Activated CD4-positive, alpha-beta T cell treated with anti-CD3 and anti-CD28 coated beads for 36 hours (primary cell): ENCODE results near the gene SCNN1B. TPM values are rescaled to one million over a fixed set of nuclear protein-coding genes. Genes with fewer than 3 reads are reported as not detected.
"Not testable (repeated sequence)": the region's sequence is repeated elsewhere in the genome, so short reads cannot be mapped to it uniquely, and the experiment has no call there.

Experiments
- ATAC-seq: fragments of 200-7000 bp; cut with Tn5 transposase; one replicate; pipeline ENCODE4 v1.10.0; 2021; ENCODE audit warnings: mild to moderate bottlenecking, moderate library complexity
- CTCF ChIA-PET: fragments of 350-600 bp; sonication (Branson Sonifier 250); formaldehyde crosslinking; loops from one replicate; lab custom pipeline; 2021; ENCODE audit warnings: antibody characterized with exemption; lab: Charles Lee
- POLR2A ChIA-PET: fragments of 350-600 bp; sonication (Branson Sonifier 250); formaldehyde crosslinking; loops from one replicate; lab custom pipeline; 2021; ENCODE audit warnings: antibody characterized with exemption, inconsistent platforms; lab: Charles Lee
- DNase-seq: peaks from one replicate; pipeline ENCODE4 v3.0.0-alpha.2; 2020
- H3K27ac Mint-ChIP-seq: one replicate; pipeline ENCODE4 v1.8.0; 2021; ENCODE audit warnings: mixed read lengths
- H3K27me3 Mint-ChIP-seq: one replicate; pipeline ENCODE4 v1.8.0; 2021; ENCODE audit warnings: mixed read lengths
- H3K36me3 Mint-ChIP-seq: one replicate; pipeline ENCODE4 v1.8.0; 2021; ENCODE audit warnings: low read depth, mixed read lengths
- H3K4me1 Mint-ChIP-seq: one replicate; pipeline ENCODE4 v1.8.0; 2021; ENCODE audit warnings: mixed read lengths
- H3K4me3 Mint-ChIP-seq: one replicate; pipeline ENCODE4 v1.8.0; 2021; ENCODE audit warnings: mild to moderate bottlenecking, moderate library complexity, mixed read lengths
- H3K9me3 Mint-ChIP-seq: one replicate; pipeline ENCODE4 v1.8.0; 2021; ENCODE audit warnings: low read depth, mixed read lengths
- intact Hi-C, 2 experiments: fragments of 100-400 bp; cut with DNase I in 1 of 2; cut with micrococcal nuclease in 1 of 2; formaldehyde crosslinking; loops; one replicate each; pipeline versions ENCODE4 v1.14.2 to v1.15.1; 2022 to 2024; cut with DNase I, micrococcal nuclease
- total RNA-seq, 2 experiments: library from RNA; stranded (reverse); gene quantifications; one replicate each; pipeline ENCODE4 v1.2.3, GENCODE V29; 2021

The SCNN1B gene
- total RNA-seq, 2 experiments from 2014 or later = not detected

- POLR2A ChIA-PET = no interaction called here
- H3K4me3 Mint-ChIP-seq = no peak overlapping the region
- intact Hi-C loops = no loop called here
- DNase-seq (no peak), ATAC-seq (no peak)
- no peaks in the 10 kb centered on the region for H3K36me3 Mint-ChIP-seq
- CTCF ChIA-PET = interaction anchor here (0.7 to 1.2 kb wide), 2 partner anchors 79 to 194 kb away, joined by 3 to 4 read pairs; no protein-coding TSS in a partner anchor
- H3K27me3 Mint-ChIP-seq = peaks cover 2% of the 10 kb centered on the region
- H3K27ac Mint-ChIP-seq = no peak overlapping the region
- H3K4me1 Mint-ChIP-seq = no peaks in the 10 kb centered on the region
- no peaks in the 10 kb centered on the region for H3K9me3 Mint-ChIP-seq
These were observed 73.5 kb downstream of the SCNN1B start for GRCh38 chr16:23375643-23376042.

GRCh38 chr16:23377071-23377931, 75.2 kb downstream of the SCNN1B start:
- ChIA-PET CTCF (no interaction called here), POLR2A (no interaction called here)
- no peaks in the 10 kb centered on the region for H3K36me3 Mint-ChIP-seq
- H3K27me3 Mint-ChIP-seq = peaks cover 2% of the 10 kb centered on the region
- no peak for DNase-seq
- H3K9me3 Mint-ChIP-seq = no peaks in the 10 kb centered on the region
- no peak overlapping the region for H3K4me3 Mint-ChIP-seq
- H3K27ac Mint-ChIP-seq = no peak overlapping the region
- intact Hi-C loops = no loop called here
- no peak for ATAC-seq
- H3K4me1 Mint-ChIP-seq = no peaks in the 10 kb centered on the region

GRCh38 chr16:23378256-23378655, 76.2 kb downstream of the SCNN1B start:
- DNase-seq (no peak), ATAC-seq (no peak)
- CTCF ChIA-PET = no interaction called here
- peaks cover 2% of the 10 kb centered on the region for H3K27me3 Mint-ChIP-seq
- intact Hi-C loops = no loop called here
- no peaks in the 10 kb centered on the region for H3K9me3 Mint-ChIP-seq
- H3K27ac Mint-ChIP-seq = no peak overlapping the region
- H3K4me3 Mint-ChIP-seq = no peak overlapping the region
- POLR2A ChIA-PET = interaction anchor here (0.5 kb wide), 1 partner anchor 9 kb away, joined by 3 read pairs; no protein-coding TSS in a partner anchor
- no peaks in the 10 kb centered on the region for H3K36me3 Mint-ChIP-seq
- no peaks in the 10 kb centered on the region for H3K4me1 Mint-ChIP-seq

- Mint-ChIP-seq H3K9me3 (no peaks in the 10 kb centered on the region), H3K4me1 (no peaks in the 10 kb centered on the region), H3K36me3 (no peaks in the 10 kb centered on the region), H3K4me3 (no peak overlapping the region), H3K27me3 (no peaks in the 10 kb centered on the region), H3K27ac (no peak overlapping the region)
- ATAC-seq = no peak
- POLR2A ChIA-PET = no interaction called here
- intact Hi-C loops = no loop called here
- DNase-seq = no peak
- CTCF ChIA-PET = no interaction called here
These were observed 76.8 kb downstream of the SCNN1B start for GRCh38 chr16:23378921-23379320.

GRCh38 chr16:23379707-23380106, 77.6 kb downstream of the SCNN1B start:
- no peaks in the 10 kb centered on the region for H3K9me3 Mint-ChIP-seq
- no peaks in the 10 kb centered on the region for H3K36me3 Mint-ChIP-seq
- DNase-seq (no peak), ATAC-seq (no peak)
- ChIA-PET CTCF (no interaction called here), POLR2A (no interaction called here)
- H3K4me1 Mint-ChIP-seq = no peaks in the 10 kb centered on the region
- intact Hi-C loops = no loop called here
- H3K27me3 Mint-ChIP-seq = no peaks in the 10 kb centered on the region
- no peak overlapping the region for H3K4me3 Mint-ChIP-seq
- H3K27ac Mint-ChIP-seq = no peak overlapping the region

GRCh38 chr16:23380501-23380951, 78.4 kb downstream of the SCNN1B start:
- Mint-ChIP-seq H3K27me3 (no peaks in the 10 kb centered on the region), H3K9me3 (no peaks in the 10 kb centered on the region), H3K36me3 (no peaks in the 10 kb centered on the region), H3K4me1 (no peaks in the 10 kb centered on the region), H3K27ac (no peak overlapping the region), H3K4me3 (no peak overlapping the region)
- ChIA-PET CTCF (no interaction called here), POLR2A (no interaction called here)
- ATAC-seq (no peak), DNase-seq (no peak)
- intact Hi-C loops = no loop called here

- CTCF ChIA-PET, intact Hi-C loops, H3K4me1 Mint-ChIP-seq, POLR2A ChIA-PET, H3K9me3 Mint-ChIP-seq, H3K27me3 Mint-ChIP-seq, ATAC-seq, H3K4me3 Mint-ChIP-seq, H3K27ac Mint-ChIP-seq, DNase-seq, H3K36me3 Mint-ChIP-seq: not testable (repeated sequence)
These were observed 79.6 kb downstream of the SCNN1B start for GRCh38 chr16:23381702-23382101.

- ATAC-seq = no peak
- CTCF ChIA-PET = no interaction called here
These were observed 80.2 kb downstream of the SCNN1B start for GRCh38 chr16:23382279-23382678.

GRCh38 chr16:23383881-23384280, 81.8 kb downstream of the SCNN1B start:
- ATAC-seq (no peak), DNase-seq (no peak)
- CTCF ChIA-PET = no interaction called here
- Mint-ChIP-seq H3K9me3 (no peaks in the 10 kb centered on the region), H3K4me1 (no peaks in the 10 kb centered on the region), H3K36me3 (peaks cover 2% of the 10 kb centered on the region), H3K27ac (no peak overlapping the region), H3K4me3 (no peak overlapping the region), H3K27me3 (no peaks in the 10 kb centered on the region)
- POLR2A ChIA-PET = no interaction called here
- intact Hi-C loops = no loop called here

More at GRCh38 chr16:23382279-23382678, 80.2 kb downstream of the SCNN1B start:
- no peaks in the 10 kb centered on the region for H3K27me3 Mint-ChIP-seq
- intact Hi-C loops = no loop called here
- no peak overlapping the region for H3K27ac Mint-ChIP-seq
- H3K36me3 Mint-ChIP-seq = no peaks in the 10 kb centered on the region
- H3K4me3 Mint-ChIP-seq = no peak overlapping the region
- POLR2A ChIA-PET = interaction anchor here (0.6 kb wide), 1 partner anchor 81 kb away, joined by 3 read pairs; no protein-coding TSS in a partner anchor
- no peaks in the 10 kb centered on the region for H3K9me3 Mint-ChIP-seq
- H3K4me1 Mint-ChIP-seq = no peaks in the 10 kb centered on the region
- DNase-seq = no peak

GRCh38 chr16:23384878-23385277, 82.8 kb downstream of the SCNN1B start:
- H3K4me1 Mint-ChIP-seq = no peaks in the 10 kb centered on the region
- intact Hi-C loops = no loop called here
- peaks cover 4% of the 10 kb centered on the region for H3K36me3 Mint-ChIP-seq
- H3K9me3 Mint-ChIP-seq = no peaks in the 10 kb centered on the region
- ChIA-PET CTCF (no interaction called here), POLR2A (no interaction called here)
- H3K27me3 Mint-ChIP-seq = no peaks in the 10 kb centered on the region
- H3K4me3 Mint-ChIP-seq = no peak overlapping the region
- H3K27ac Mint-ChIP-seq = no peak overlapping the region
- ATAC-seq = no peak
- no peak for DNase-seq

- intact Hi-C loops = no loop called here
These were observed 83.3 kb downstream of the SCNN1B start for GRCh38 chr16:23385441-23385840.

GRCh38 chr16:23387666-23388065, 85.6 kb downstream of the SCNN1B start:
- ChIA-PET CTCF (no interaction called here), POLR2A (no interaction called here)
- Mint-ChIP-seq H3K9me3 (no peaks in the 10 kb centered on the region), H3K27ac (no peak overlapping the region), H3K27me3 (no peaks in the 10 kb centered on the region), H3K4me1 (no peaks in the 10 kb centered on the region), H3K4me3 (no peak overlapping the region), H3K36me3 (peaks cover 13% of the 10 kb centered on the region)
- intact Hi-C loops = no loop called here
- ATAC-seq (no peak), DNase-seq (no peak)

More at GRCh38 chr16:23385441-23385840, 83.3 kb downstream of the SCNN1B start:
- ATAC-seq (no peak), DNase-seq (no peak)
- CTCF ChIA-PET = interaction anchor here (0.6 kb wide), 1 partner anchor 103 kb away, joined by 3 read pairs; no protein-coding TSS in a partner anchor
- POLR2A ChIA-PET = no interaction called here
- no peaks in the 10 kb centered on the region for H3K9me3 Mint-ChIP-seq
- no peak overlapping the region for H3K27ac Mint-ChIP-seq
- no peaks in the 10 kb centered on the region for H3K4me1 Mint-ChIP-seq
- no peak overlapping the region for H3K4me3 Mint-ChIP-seq
- H3K27me3 Mint-ChIP-seq = no peaks in the 10 kb centered on the region
- peaks cover 6% of the 10 kb centered on the region for H3K36me3 Mint-ChIP-seq
